Measurements from ENCODE around the gene NOTUM.

Gene NOTUM

GRCh38 chr17:81912441-81913309 is 48.3 kb downstream of the NOTUM start:
- DNase-seq, result no peak

DNA sequence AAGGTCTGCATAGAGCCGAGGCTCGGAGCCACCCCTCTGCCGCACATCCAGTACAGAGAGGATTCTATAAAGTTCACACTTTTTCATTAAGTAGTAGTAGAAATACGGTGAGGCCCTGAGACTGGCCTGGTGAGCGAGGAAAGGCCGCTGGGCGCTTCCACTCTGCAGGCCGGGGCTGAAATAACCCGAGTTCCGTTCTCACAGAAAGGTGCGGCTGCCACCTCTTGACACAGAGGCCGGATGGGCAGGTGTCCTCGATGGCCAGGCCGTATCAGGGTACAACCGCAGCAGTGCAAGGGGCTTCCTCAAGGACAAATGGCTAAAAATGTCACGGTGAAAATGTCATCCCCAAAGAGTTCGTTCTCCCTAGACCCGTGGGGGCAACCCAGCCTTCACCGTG is 49.0 kb downstream of the NOTUM start:
- no peak for DNase-seq

GRCh38 chr17:81911277-81911961 is 49.6 kb downstream of the NOTUM start, which contains the start of gene PCYT2:
PCYT2 (minus strand) TSS chr17:81911399; CDS start chr17:81911355, 44 bp downstream.
- DNase-seq, result peak in 55 of 56 donors; percentile 40 to 95 (median 85)

DNA sequence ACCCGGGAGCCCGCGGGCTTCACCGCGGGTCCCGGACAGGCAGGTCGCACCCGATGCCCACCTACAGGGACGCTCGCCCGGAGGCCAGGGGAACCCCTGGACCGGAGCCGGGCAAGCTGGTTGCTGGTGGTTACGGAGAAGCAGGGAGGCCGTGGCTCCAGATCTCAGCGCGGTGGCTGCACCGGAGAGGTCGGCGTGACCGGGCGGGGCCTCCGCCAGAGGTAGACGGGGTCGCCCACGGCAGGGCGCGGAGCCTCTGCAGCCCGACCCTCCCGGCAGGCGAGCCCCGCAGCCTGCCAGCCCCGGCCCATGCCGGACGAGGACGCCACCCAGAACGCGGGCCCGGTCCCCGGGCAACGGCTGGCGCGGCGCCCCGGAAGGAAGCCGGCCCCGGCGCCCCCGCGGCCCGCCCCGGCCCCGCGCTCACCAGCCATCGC is 50.1 kb downstream of the NOTUM start:
- DNase-seq, result peak in 5 of 56 donors; percentile 40 to 54 (median 51)

DNA sequence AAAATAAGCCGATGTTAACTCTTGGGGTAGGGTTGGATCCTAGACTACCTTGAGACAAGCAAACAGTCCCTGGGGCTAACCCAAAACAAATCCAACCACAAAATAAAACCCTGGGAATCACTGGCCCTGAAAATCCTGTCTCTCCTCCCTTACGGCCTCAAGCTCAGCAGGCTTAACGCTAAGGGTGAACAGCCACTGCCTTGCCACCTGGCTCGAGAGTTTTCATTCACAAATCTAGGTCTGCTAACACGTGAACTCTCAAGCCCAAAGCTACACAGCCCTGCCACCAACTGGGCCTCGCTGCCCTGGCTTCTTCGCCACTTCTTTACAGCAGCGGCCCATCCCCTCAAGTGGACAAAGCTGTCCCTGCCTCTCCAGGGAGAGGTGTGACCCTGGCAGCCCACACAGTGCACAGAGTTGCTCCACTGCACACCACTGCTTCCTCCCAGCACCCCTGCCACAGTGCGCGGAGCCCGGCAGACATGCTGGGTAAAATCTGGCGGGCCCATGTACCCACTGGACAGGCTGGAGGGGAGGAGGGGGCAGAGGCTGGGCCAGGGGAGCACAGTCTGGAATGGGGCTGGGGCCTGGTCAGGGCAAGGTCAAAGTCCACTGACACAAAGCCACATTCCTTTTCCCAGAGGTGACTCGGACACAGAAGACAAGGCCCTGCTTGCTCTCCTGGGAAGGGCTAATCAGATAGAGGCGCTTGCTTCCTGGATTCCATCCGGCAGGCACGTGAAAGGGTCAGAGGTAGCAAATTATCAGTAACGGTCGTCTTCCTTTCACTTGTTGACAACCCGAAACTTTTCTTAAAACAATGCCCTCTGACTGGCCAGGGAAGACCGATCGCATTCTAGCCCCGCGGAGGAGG is 50.8 kb downstream of the NOTUM start:
- DNase-seq, result no peak

GRCh38 chr17:81909231-81909630 is 51.8 kb downstream of the NOTUM start:
- DNase-seq, result no peak

- no peak for DNase-seq
Measured at GRCh38 chr17:81908793-81909192, 52.2 kb downstream of the NOTUM start.

DNA sequence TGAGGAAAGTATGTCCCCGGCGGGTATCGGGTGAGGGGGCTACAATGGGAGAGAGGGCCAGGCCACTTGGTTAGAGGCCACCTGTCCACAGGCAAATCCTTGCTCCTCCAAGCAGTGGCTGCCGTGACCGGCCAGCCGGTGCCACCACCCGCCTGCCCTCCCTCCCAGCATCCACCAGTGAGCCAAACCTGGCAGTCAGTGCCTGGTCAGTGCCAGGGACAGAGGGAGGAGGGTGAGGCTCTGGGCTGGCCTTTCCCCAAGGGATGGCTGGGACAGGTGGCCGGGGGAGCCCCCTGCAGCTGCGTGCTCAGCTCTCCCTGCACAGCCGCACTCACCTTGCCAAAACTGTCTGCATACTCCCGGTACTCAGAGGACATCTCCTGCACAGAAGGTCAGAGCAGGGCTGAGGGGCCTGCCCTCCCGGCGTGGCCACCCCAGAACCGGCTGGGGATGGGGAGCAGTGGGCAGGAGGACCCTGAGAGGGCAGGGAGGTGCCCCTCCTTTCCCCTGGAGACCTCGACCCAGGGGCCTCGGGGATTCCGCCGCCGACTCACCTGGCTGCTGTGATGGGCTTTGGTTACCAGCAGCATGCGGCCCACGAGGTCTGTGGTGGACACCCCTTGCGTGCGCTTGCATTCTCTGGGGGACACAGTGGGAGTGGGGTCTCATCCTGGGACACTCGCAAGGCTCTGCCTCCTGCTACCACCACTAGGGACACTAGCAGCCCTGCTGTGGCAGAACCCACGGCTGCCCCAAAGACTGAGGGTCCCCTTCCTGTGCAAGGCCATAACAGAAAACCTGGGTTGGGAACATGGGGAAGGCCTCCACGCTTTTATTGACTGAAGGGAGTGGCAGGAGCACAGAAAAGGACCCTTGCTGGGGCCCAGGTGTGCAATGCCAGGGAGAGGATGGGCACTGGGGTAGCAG is 53.5 kb downstream of the NOTUM start:
- no peak for DNase-seq

DNA sequence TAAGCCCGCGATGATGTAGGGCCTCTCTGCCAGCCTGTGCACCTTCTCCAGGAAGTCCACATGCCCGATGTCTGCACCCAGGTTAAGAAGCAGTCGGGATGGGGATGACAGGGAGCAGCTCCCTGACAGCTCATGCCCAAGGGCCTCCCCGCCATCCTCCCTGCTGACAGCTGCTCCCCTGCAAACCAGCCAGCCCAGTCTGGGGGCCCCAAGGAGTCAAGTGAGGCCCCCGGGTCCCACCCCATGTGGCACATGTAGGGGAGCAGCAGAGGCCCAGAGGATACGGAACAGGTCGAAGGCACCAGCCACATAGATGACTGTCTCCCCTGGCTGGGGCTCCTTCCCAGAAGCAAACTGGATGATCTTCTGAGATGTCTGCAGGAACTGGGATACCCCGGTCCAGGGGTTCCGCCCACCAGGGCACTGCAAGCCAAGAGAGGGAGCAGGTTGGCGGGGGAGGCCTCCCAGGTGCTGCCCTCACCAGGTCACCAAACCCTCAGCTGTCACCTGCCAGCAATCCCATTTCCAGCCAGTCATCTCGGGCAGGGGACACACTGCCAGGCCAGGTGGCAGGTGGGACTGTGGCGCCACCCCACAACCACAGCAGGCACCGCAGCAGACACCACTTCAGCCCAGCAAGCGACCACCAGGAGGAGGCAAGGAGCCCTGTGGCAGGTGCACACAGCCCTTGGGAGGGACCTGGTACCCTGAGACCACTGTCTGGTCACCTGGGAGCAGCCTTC is 54.3 kb downstream of the NOTUM start:
- DNase-seq, result no peak

DNA sequence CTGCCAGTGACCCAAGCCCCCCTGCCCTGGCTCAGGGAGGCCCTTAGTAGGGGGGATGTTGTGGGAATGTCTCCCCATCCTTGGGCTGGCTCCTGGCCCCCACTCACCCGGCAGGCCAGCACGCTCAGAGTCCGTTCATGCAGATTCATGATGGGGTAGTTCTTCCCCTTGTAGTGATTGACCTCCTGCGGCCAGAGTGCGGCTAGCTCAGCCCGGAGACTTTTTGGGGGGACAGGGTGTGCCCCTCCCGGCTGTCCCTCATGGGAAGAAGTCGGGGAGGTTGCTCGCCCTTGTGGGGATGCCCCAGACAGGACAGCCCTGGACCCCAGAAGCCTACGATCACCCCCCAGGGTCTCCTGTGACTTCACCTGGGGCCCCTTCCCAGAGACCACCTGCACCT is 55.0 kb downstream of the NOTUM start:
- no peak for DNase-seq

DNA sequence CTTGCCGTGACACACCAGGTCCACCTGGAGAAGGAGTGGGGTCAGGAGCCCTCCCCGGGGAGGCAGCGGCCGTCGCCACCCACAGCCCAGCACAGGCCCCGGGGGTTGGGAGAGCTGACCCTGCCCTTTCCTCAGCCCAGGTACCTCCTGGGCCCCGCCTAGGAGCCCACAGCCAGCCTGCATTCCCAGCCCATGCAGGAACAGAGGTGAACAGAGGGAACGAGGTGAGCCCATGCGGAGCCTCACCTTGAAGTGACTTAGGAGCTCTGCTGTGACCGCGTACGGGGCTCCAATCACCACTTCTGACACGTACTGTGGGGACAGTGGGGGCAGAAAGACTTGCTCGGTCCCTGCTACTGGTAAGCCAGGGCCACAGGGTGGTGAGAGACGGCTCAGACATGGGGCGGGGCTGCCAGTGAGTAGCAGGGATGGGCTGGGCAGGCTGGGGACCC is 55.5 kb downstream of the NOTUM start:
- DNase-seq, result no peak

GRCh38 chr17:81904600-81905423 is 56.2 kb downstream of the NOTUM start:
- DNase-seq, result no peak

DNA sequence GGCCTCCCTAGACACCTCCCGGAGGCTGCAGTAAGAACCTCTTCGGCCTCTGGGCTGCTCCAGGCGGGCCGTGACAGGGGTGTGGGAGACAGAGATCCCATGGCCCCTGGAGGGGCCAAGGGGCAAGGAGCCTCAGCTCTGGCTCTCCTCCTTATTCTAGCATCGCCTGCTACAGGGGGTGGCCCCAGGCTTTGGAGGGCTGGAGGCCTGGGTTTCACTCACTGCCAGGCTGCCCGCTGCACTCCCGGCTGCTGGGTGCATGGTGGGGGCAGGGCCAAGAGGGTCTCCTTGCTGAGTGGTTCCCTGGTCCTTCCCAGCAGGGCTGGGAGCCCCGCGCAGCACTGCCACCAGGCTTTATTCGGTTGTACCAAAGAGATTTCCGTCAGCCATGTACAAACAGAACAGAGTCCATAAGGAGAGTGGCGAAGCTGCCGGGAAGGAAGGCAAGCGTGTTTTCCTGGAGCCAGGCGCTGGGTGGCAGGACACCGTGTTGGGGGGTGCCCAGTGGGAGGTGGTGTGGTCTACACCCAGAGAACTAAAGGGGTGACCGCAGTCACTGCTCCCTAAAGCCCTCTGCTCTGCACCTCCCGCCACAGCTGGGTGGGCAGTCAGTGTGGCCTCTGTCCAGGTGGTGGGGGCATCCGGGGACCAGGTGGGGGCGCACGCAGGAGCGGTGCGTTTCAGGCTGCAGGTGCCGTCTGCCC is 56.9 kb downstream of the NOTUM start:
- DNase-seq, result no peak

DNA sequence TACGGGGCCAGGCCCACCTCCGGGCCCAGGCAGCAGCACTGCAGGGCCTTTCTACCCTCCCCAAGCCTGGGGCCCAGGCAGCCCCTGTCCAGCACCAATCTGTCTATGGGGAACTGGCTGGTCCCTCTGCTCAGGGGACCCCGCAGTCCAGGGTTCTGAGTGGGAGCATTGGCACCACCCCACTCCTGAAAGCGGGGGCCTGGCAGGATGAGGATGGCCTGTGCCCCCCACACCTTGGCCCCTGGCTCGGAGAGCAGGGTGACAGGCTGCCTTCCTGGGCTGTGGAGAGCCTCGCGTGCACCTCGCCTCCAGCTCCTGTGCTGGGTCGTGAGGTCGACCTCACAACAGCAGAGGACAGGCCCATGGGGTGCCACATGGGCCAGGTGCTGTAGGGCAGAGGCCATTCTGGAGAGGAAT is 57.6 kb downstream of the NOTUM start:
- no peak for DNase-seq

DNA sequence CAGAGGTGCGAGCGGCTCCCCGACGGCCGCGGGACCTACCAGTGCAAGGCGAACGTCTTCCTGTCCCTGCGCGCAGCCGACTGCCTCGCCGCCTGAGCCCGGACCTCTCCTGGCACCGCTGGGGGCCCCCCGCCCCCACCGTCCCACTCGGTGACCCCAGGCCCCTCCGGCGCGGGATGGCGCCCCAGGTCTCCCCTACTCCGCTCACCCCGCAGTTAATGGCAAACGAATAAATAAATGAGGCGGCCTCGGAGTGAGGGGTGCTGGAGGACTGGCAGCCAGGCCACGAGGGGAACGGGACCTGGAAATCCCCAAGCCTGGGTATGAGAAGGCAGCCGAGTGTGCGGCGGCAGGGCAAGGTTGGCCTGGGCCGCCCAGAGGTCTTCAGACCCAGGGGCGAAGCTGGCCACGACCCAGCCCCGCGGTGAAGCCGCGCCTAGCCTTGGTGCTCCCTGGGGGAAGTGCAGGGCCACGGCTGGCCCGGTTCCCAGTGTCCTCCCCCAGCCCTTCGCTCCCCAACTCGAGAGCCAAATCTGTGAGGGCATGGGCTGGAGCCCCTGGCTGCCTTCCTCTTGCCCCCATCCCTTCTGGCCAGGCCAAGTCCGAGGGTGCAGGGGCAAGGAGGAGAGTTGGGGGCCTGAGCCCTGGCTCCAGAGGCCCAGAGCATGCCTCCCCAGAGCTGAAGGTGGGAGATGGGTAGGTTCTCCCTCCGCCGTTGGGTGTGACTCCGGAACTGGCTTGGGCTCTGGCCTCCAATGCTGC is 58.2 kb downstream of the NOTUM start:
- DNase-seq, result no peak

All from nucleus accumbens (tissue), 56 donors.